Stimulated activated CD4-positive, alpha-beta T cell treated with anti-CD3 and anti-CD28 coated beads, Interleukin-12 subunit alpha, Interleukin-12 subunit beta, amount 100 ng/mL, for 24 hours (primary cell): ENCODE data around the gene EPHB3.
"Not testable (repeated sequence)": the region's sequence is repeated elsewhere in the genome, so short reads cannot be mapped to it uniquely, and the experiment has no call there.

ENCODE experiments used
- DNase-seq, 2 experiments: peaks; one replicate each; pipeline ENCODE4 v3.0.0-alpha.2; 2020; ENCODE audit warnings: low read depth in 2 of 2

Gene EPHB3

GRCh38 chr3:184620475-184621119, 59.0 kb downstream of the EPHB3 start:
- no peak for DNase-seq

GRCh38 chr3:184622156-184622555, 60.6 kb downstream of the EPHB3 start:
- not testable (repeated sequence) for DNase-seq

- no peak for DNase-seq
These were observed 65.3 kb downstream of the EPHB3 start for GRCh38 chr3:184626923-184627322.

GRCh38 chr3:184629555-184630160, 68.1 kb downstream of the EPHB3 start:
- DNase-seq, result no peak

DNA sequence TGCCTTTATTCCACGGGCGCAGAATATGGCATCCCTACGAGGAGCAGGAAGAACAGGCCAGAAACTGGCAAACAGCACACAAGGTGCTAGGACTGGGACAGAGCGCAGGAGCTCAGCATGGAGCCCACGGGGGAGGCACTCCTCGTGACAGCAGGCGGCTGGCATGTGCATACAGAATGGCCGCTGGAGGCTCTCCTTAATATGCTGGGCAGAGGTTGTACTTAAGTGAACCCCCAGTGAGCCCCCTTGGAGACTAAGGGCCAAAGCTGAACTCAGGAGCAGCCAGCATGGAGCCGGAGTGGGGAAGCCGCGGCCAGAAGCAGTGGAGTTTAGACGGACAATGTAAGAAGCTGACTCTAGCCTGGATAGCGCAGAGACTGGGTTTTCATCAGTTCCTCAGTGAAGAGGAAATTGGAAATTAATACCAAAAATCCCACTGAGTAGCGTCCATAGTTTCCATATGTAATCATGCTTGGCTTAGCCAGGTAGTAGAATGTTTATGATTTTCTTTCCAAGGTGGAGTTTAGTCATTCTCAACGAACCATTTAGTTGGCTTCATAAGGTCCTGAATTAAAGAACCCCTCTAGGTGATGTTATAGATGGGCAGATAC, 69.4 kb downstream of the EPHB3 start:
- no peak for DNase-seq

GRCh38 chr3:184631472-184631861, 69.9 kb downstream of the EPHB3 start:
- no peak for DNase-seq
